Neural cell (in vitro differentiated cells): ENCODE data around the gene LHFPL5. TPM values are rescaled to one million over a fixed set of nuclear protein-coding genes. Genes with fewer than 3 reads are reported as not detected.

Experiments
- H2AFZ ChIP-seq: fragments of 200-600, 300-800 bp; sonication (generic), shearing (Covaris generic); 2 replicates; pipeline ENCODE4 v1.6.0; 2014; ENCODE audit warnings: low read depth, mild to moderate bottlenecking, antibody characterized with exemption, low read length, moderate library complexity
- H3F3A ChIP-seq: fragments of 200-600 bp; shearing (Covaris generic); 2 replicates; pipeline ENCODE4 v1.6.1; 2016; ENCODE audit warnings: mild to moderate bottlenecking, moderate library complexity, mixed read lengths, antibody characterized with exemption, low read length; ENCODE audit not compliant: insufficient read depth, poor library complexity, severe bottlenecking
- H3K27ac ChIP-seq: fragments of 200-600, 300-800 bp; sonication (generic), shearing (Covaris generic); 2 replicates; pipeline ENCODE4 v1.5.1; 2014; ENCODE audit warnings: mild to moderate bottlenecking, low read length, moderate library complexity
- H3K27me3 ChIP-seq: fragments of 300-800, 200-600 bp; sonication (generic), shearing (Covaris generic); 2 replicates; pipeline ENCODE4 v1.6.0; 2014; ENCODE audit warnings: mild to moderate bottlenecking, low read depth, low read length, moderate library complexity; ENCODE audit not compliant: insufficient read depth
- H3K36me3 ChIP-seq: fragments of 300-800, 200-600 bp; sonication (generic), shearing (Covaris generic); 2 replicates; pipeline ENCODE4 v1.5.1; 2014; ENCODE audit warnings: mild to moderate bottlenecking, antibody characterized with exemption, low read length, moderate library complexity; ENCODE audit not compliant: insufficient read depth
- H3K4me2 ChIP-seq: fragments of 300-800, 200-600 bp; sonication (generic), shearing (Covaris generic); 2 replicates; pipeline ENCODE4 v1.6.0; 2014; ENCODE audit warnings: mild to moderate bottlenecking, low read length
- H3K4me3 ChIP-seq: fragments of 300-800, 200-600 bp; sonication (generic), shearing (Covaris generic); 2 replicates; pipeline ENCODE4 v1.5.1; 2014; ENCODE audit warnings: mild to moderate bottlenecking, low read length, moderate library complexity
- H3K79me2 ChIP-seq: fragments of 200-600 bp; shearing (Covaris generic); replicated peaks from 2 replicates; pipeline ENCODE4 v1.6.0; 2014; ENCODE audit warnings: mild to moderate bottlenecking, low read length, moderate library complexity; ENCODE audit not compliant: insufficient read depth
- H3K9ac ChIP-seq: fragments of 300-800, 200-600 bp; sonication (generic), shearing (Covaris generic); 2 replicates; pipeline ENCODE4 v1.6.1; 2016; ENCODE audit warnings: mild to moderate bottlenecking, low read length, mixed read lengths
- H3K9me2 ChIP-seq: fragments of 200-600 bp; shearing (Covaris generic); 2 replicates; pipeline ENCODE4 v1.6.1; 2016; ENCODE audit warnings: mild to moderate bottlenecking, low read length, mixed read lengths; ENCODE audit not compliant: insufficient read depth
- H3K9me3 ChIP-seq: fragments of 200-600, 300-800 bp; sonication (generic), shearing (Covaris generic); 2 replicates; pipeline ENCODE4 v1.6.1; 2016; ENCODE audit warnings: mild to moderate bottlenecking, mixed run types, low read length, moderate library complexity, mixed read lengths
- H4K20me1 ChIP-seq: fragments of 200-600 bp; shearing (Covaris generic); 2 replicates; pipeline ENCODE4 v1.6.1; 2016; ENCODE audit warnings: mild to moderate bottlenecking, mixed run types; ENCODE audit not compliant: insufficient read depth
- EP300 ChIP-seq: fragments of 450-650 bp; conservative IDR thresholded peaks from 2 replicates; pipeline ENCODE4 v1.6.1; 2014; ENCODE audit warnings: antibody characterized with exemption, mild to moderate bottlenecking, moderate library complexity; ENCODE audit not compliant: poor library complexity, severe bottlenecking
- EZH2 ChIP-seq: fragments of 200-600, 300-800 bp; shearing (Covaris generic), sonication (generic); IDR thresholded peaks from 2 replicates; pipeline ENCODE4 v1.6.1; 2014; ENCODE audit warnings: antibody characterized with exemption, low read length, borderline replicate concordance, mild to moderate bottlenecking; ENCODE audit not compliant: insufficient read depth, poor library complexity, severe bottlenecking
- MXI1 ChIP-seq: fragments of 450-650 bp; conservative IDR thresholded peaks from 2 replicates; pipeline ENCODE4 v1.6.1; 2014; ENCODE audit warnings: antibody characterized with exemption, mild to moderate bottlenecking; ENCODE audit not compliant: poor library complexity, severe bottlenecking
- POLR2AphosphoS5 ChIP-seq: IDR thresholded peaks from 2 replicates; pipeline ENCODE4 v1.6.1; 2012
- RAD21 ChIP-seq: fragments of 450-650 bp; conservative IDR thresholded peaks from 2 replicates; pipeline ENCODE4 v1.6.1; 2014; ENCODE audit warnings: antibody characterized with exemption, mild to moderate bottlenecking, moderate library complexity
- SMC3 ChIP-seq: fragments of 450-650 bp; conservative IDR thresholded peaks from 2 replicates; pipeline ENCODE4 v1.6.1; 2014; ENCODE audit warnings: antibody characterized with exemption, mild to moderate bottlenecking, moderate library complexity; ENCODE audit not compliant: poor library complexity
- TAF1 ChIP-seq: IDR thresholded peaks from 2 replicates; pipeline ENCODE4 v1.6.1; 2012; ENCODE audit warnings: low read depth
- polyA plus RNA-seq: library from polyadenylated mRNA; depleted of rRNA; stranded (reverse); fragments of >200 nt; gene quantifications from 2 replicates; pipeline ENCODE4 v1.2.3, GENCODE V29; 2014
- TF ChIP-seq, protein P1 (sequence below): IDR thresholded peaks from 2 replicates; pipeline ENCODE4 v1.6.1; 2012; ENCODE audit warnings: borderline replicate concordance
- TF ChIP-seq, protein P2 (sequence below): fragments of 450-650 bp; IDR thresholded peaks from 2 replicates; pipeline ENCODE4 v1.5.1; 2014; ENCODE audit warnings: antibody characterized with exemption, mild to moderate bottlenecking, moderate library complexity; ENCODE audit not compliant: poor library complexity, severe bottlenecking

The LHFPL5 gene
- polyA plus RNA-seq, 1 donor from 2014 or later, result 0.17 TPM

DNA sequence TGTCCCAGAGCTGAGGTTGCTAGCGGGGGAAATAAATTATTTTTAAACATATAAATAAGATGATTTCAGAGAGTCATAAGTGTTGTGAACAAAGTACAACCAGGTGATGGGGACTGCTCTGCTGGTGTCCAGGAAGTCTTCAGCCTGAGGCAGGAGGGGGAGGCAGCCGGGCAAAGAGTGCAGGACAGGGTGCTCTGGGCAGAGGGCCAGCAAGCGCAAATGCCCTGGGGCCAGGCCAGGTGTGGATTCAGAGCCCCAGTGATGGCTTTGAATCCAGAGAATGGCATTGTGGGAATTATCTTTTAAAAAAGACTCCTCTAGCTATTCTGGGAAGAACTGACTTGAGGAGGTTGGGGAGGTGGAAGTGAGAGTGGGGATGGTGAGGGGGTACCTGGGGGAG is 22.7 kb upstream of the LHFPL5 start:
- Histone ChIP-seq H3K27me3 (no peaks in the 10 kb centered on the region), H3K9me3 (no peaks in the 10 kb centered on the region), H3K36me3 (no peaks in the 10 kb centered on the region), H3K79me2 (no peaks in the 10 kb centered on the region), H2AFZ (no peak overlapping the region), H3K4me3 (no peak overlapping the region), H3F3A (no peaks in the 10 kb centered on the region), H4K20me1 (no peaks in the 10 kb centered on the region), H3K9me2 (no peaks in the 10 kb centered on the region), H3K27ac (no peak overlapping the region), H3K4me2 (no peak overlapping the region), H3K9ac (no peak overlapping the region)
- TF ChIP-seq POLR2AphosphoS5 (no peak), RAD21 (no peak), EZH2 (no peak), EP300 (no peak), MXI1 (no peak), SMC3 (no peak), TAF1 (no peak)
- TF ChIP-seq, protein P1, sequence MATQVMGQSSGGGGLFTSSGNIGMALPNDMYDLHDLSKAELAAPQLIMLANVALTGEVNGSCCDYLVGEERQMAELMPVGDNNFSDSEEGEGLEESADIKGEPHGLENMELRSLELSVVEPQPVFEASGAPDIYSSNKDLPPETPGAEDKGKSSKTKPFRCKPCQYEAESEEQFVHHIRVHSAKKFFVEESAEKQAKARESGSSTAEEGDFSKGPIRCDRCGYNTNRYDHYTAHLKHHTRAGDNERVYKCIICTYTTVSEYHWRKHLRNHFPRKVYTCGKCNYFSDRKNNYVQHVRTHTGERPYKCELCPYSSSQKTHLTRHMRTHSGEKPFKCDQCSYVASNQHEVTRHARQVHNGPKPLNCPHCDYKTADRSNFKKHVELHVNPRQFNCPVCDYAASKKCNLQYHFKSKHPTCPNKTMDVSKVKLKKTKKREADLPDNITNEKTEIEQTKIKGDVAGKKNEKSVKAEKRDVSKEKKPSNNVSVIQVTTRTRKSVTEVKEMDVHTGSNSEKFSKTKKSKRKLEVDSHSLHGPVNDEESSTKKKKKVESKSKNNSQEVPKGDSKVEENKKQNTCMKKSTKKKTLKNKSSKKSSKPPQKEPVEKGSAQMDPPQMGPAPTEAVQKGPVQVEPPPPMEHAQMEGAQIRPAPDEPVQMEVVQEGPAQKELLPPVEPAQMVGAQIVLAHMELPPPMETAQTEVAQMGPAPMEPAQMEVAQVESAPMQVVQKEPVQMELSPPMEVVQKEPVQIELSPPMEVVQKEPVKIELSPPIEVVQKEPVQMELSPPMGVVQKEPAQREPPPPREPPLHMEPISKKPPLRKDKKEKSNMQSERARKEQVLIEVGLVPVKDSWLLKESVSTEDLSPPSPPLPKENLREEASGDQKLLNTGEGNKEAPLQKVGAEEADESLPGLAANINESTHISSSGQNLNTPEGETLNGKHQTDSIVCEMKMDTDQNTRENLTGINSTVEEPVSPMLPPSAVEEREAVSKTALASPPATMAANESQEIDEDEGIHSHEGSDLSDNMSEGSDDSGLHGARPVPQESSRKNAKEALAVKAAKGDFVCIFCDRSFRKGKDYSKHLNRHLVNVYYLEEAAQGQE, result no peak
- TF ChIP-seq, protein P2, sequence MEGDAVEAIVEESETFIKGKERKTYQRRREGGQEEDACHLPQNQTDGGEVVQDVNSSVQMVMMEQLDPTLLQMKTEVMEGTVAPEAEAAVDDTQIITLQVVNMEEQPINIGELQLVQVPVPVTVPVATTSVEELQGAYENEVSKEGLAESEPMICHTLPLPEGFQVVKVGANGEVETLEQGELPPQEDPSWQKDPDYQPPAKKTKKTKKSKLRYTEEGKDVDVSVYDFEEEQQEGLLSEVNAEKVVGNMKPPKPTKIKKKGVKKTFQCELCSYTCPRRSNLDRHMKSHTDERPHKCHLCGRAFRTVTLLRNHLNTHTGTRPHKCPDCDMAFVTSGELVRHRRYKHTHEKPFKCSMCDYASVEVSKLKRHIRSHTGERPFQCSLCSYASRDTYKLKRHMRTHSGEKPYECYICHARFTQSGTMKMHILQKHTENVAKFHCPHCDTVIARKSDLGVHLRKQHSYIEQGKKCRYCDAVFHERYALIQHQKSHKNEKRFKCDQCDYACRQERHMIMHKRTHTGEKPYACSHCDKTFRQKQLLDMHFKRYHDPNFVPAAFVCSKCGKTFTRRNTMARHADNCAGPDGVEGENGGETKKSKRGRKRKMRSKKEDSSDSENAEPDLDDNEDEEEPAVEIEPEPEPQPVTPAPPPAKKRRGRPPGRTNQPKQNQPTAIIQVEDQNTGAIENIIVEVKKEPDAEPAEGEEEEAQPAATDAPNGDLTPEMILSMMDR, result no peak

DNA sequence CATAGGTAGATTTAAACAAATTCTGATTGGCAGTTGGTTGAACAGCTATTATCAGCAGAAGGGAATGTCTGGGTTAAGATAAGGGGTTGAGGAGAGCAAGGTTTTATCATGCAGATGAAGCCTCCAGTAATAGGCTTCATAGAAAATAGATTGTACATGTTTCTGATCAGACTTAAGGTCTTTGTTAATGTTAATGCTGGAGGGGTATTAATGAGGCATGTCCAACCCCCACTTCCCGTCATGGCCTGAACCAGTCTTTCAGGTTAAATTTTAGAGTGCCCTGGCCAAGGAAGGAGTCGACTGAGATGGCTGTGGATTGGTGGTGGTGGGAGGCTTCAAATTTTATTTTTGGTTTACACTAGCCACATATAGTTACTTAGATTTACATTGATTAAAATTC is 21.0 kb upstream of the LHFPL5 start:
- Histone ChIP-seq H3F3A (no peaks in the 10 kb centered on the region), H3K4me2 (no peak overlapping the region), H2AFZ (no peak overlapping the region), H3K9ac (no peak overlapping the region), H3K4me3 (no peak overlapping the region), H3K9me3 (no peaks in the 10 kb centered on the region), H3K27me3 (no peaks in the 10 kb centered on the region), H4K20me1 (no peaks in the 10 kb centered on the region), H3K27ac (no peak overlapping the region), H3K9me2 (no peaks in the 10 kb centered on the region), H3K36me3 (no peaks in the 10 kb centered on the region), H3K79me2 (no peaks in the 10 kb centered on the region)
- TF ChIP-seq MXI1, result no peak
- TF ChIP-seq, protein P1, result no peak
- no peak for TF ChIP-seq POLR2AphosphoS5
- TF ChIP-seq EP300, result no peak
- TF ChIP-seq TAF1, result no peak
- no peak for TF ChIP-seq EZH2
- TF ChIP-seq, protein P2, result no peak
